SW 1271 (cell line): ENCODE measurements around the gene PRDM15.

ENCODE experiments used
- DNase-seq, 2 experiments: peaks; one replicate each; lab custom pipeline; 2025; lab: John Stamatoyannopoulos, UW

Gene PRDM15

GRCh38 chr21:41839387-41840000 lies 39.6 kb downstream of the PRDM15 start:
- DNase-seq: no peak

GRCh38 chr21:41837756-41838297 lies 41.3 kb downstream of the PRDM15 start:
- no peak for DNase-seq

- DNase-seq: no peak
These were observed 42.8 kb downstream of the PRDM15 start for GRCh38 chr21:41836166-41837015.

GRCh38 chr21:41835711-41836154 lies 43.4 kb downstream of the PRDM15 start:
- DNase-seq: no peak

GRCh38 chr21:41834926-41835663 lies 44.0 kb downstream of the PRDM15 start:
- DNase-seq: no peak

GRCh38 chr21:41834252-41834925 lies 44.8 kb downstream of the PRDM15 start:
- DNase-seq: no peak

- DNase-seq: no peak
These were observed 45.5 kb downstream of the PRDM15 start for GRCh38 chr21:41833497-41834115.

- DNase-seq: no peak
These were observed 46.3 kb downstream of the PRDM15 start for GRCh38 chr21:41832596-41833496.

- DNase-seq: no peak
These were observed 47.1 kb downstream of the PRDM15 start for GRCh38 chr21:41831866-41832595.

- no peak for DNase-seq
These were observed 47.7 kb downstream of the PRDM15 start for GRCh38 chr21:41831453-41831831.

- DNase-seq: no peak
These were observed 48.2 kb downstream of the PRDM15 start for GRCh38 chr21:41830764-41831452.

- no peak for DNase-seq
These were observed 48.9 kb downstream of the PRDM15 start for GRCh38 chr21:41830145-41830707.

- DNase-seq: no peak
These were observed 50.2 kb downstream of the PRDM15 start for GRCh38 chr21:41828884-41829360.

GRCh38 chr21:41827951-41828883 lies 50.9 kb downstream of the PRDM15 start:
- no peak for DNase-seq

- no peak for DNase-seq
These were observed 53.3 kb downstream of the PRDM15 start for GRCh38 chr21:41825881-41826280.

- DNase-seq: no peak
These were observed 53.9 kb downstream of the PRDM15 start for GRCh38 chr21:41825216-41825615.

GRCh38 chr21:41824466-41825207 lies 54.5 kb downstream of the PRDM15 start:
- no peak for DNase-seq
